GM12878 (cell line): ENCODE data around the gene SCGB3A2. TPM values are rescaled to one million over a fixed set of nuclear protein-coding genes. Genes with fewer than 3 reads are reported as not detected.

Source experiments
- ATAC-seq: fragments of 200-7000 bp; cut with Tn5 transposase; 3 replicates; pipeline ENCODE4 v1.9.1; 2020; ENCODE audit warnings: mild to moderate bottlenecking, moderate library complexity
- BruUV-seq: library from RNA; stranded (reverse); fragments of 400-500 nt; replicated peaks from 2 replicates; lab custom pipeline; 2021; lab: Mats Ljungman, UMichigan
- CTCF ChIA-PET: fragments of 300-600 bp; sonication (Branson Sonifier 250); formaldehyde crosslinking; extraction: SDS; loops from one replicate; lab custom pipeline; 2021; ENCODE audit warnings: inconsistent platforms; lab: Yijun Ruan, JAX
- POLR2A ChIA-PET: fragments of 350-600 bp; formaldehyde crosslinking; extraction: SDS; loops from one replicate; lab custom pipeline; 2021; ENCODE audit warnings: inconsistent platforms; lab: Charles Lee
- RAD21 ChIA-PET: fragments of 300-600 bp; sonication (Branson Sonifier 250); formaldehyde crosslinking; loops from one replicate; lab custom pipeline; 2023; ENCODE audit warnings: antibody characterized with exemption; ENCODE audit not compliant: unreplicated experiment; lab: Charles Lee
- SMC1A ChIA-PET: fragments of 300-600 bp; sonication (Branson Sonifier 250); formaldehyde crosslinking; loops from one replicate; lab custom pipeline; 2023; ENCODE audit not compliant: unreplicated experiment, uncharacterized antibody; lab: Charles Lee
- DNase-seq: peaks from one replicate; pipeline ENCODE4 v3.0.0-alpha.2; 2011; ENCODE audit warnings: low read depth, low spot score
- FAIRE-seq: peaks from 3 replicates; lab custom pipeline; 2011; peaks lifted over from hg19 to GRCh38; lab: Jason Lieb, UNC
- H2AFZ ChIP-seq: 2 replicates; pipeline ENCODE4 v1.6.0; 2011; ENCODE audit warnings: low read depth, low read length, control low read depth; ENCODE audit not compliant: control insufficient read depth
- H3K27ac ChIP-seq: 2 replicates; pipeline ENCODE4 v1.5.1; 2011; ENCODE audit warnings: control low read depth; ENCODE audit not compliant: control insufficient read depth, insufficient read depth
- H3K27me3 ChIP-seq, 2 experiments: replicated peaks in 1 of 2; 2 replicates each; pipeline versions ENCODE4 v1.6.0 to v1.6.1; 2011; ENCODE audit warnings: low read length in 1 of 2; ENCODE audit not compliant: control insufficient read depth in 2 of 2, insufficient read depth in 2 of 2
- H3K36me3 ChIP-seq, 2 experiments: 2 replicates each; pipeline ENCODE4 v1.5.1; 2011; ENCODE audit warnings: low read length in 1 of 2; ENCODE audit not compliant: control insufficient read depth in 2 of 2, insufficient read depth in 2 of 2
- H3K4me1 ChIP-seq: 2 replicates; pipeline ENCODE4 v1.6.1; 2011; ENCODE audit warnings: mild to moderate bottlenecking, low read length, moderate library complexity, mixed read lengths; ENCODE audit not compliant: control insufficient read depth, insufficient read depth
- H3K4me2 ChIP-seq: 2 replicates; pipeline ENCODE4 v1.6.0; 2011; ENCODE audit warnings: control low read depth; ENCODE audit not compliant: control insufficient read depth, insufficient read depth
- H3K4me3 ChIP-seq: fragments of 200-600 bp; sonication (generic); 2 replicates; pipeline ENCODE4 v1.5.1; 2016
- H3K79me2 ChIP-seq: 2 replicates; pipeline ENCODE4 v1.6.0; 2011; ENCODE audit warnings: low read length; ENCODE audit not compliant: control insufficient read depth, insufficient read depth
- H3K9ac ChIP-seq: 2 replicates; pipeline ENCODE4 v1.8.0; 2011; ENCODE audit warnings: low read length, control low read depth, mixed read lengths; ENCODE audit not compliant: control insufficient read depth, insufficient read depth
- H3K9me3 ChIP-seq: replicated peaks from 3 replicates; pipeline ENCODE4 v1.5.1; 2011; ENCODE audit warnings: mild to moderate bottlenecking, low read length; ENCODE audit not compliant: control insufficient read depth, insufficient read depth
- H4K20me1 ChIP-seq: 2 replicates; pipeline ENCODE4 v1.6.0; 2011; ENCODE audit not compliant: control insufficient read depth, insufficient read depth
- MTA3 ChIP-seq: IDR thresholded peaks from 2 replicates; pipeline ENCODE4 v1.6.1; 2012; ENCODE audit warnings: low read length, inconsistent platforms, borderline replicate concordance
- NR2F1 ChIP-seq: fragments of 450-650 bp; conservative IDR thresholded peaks from 2 replicates; pipeline ENCODE4 v1.6.1; 2017; ENCODE audit warnings: mild to moderate bottlenecking
- WGBS: methylation state at CpG from one replicate; pipeline ENCODE4 v1.1.6; 2016; ENCODE audit warnings: low lambda C conversion rate; ENCODE audit not compliant: insufficient replicate concordance, insufficient coverage; ENCODE audit errors: missing lambda C conversion rate; 5-methylcytosine and 5-hydroxymethylcytosine counted together
- in situ Hi-C: fragments of 300-500 bp; cut with MboI; formaldehyde crosslinking; loops from 9 replicates; pipeline ENCODE4 v1.14.3; 2018; ENCODE audit warnings: mixed read lengths
- intact Hi-C: fragments of 100-400 bp; cut with micrococcal nuclease; formaldehyde crosslinking; loops from one replicate; pipeline ENCODE4 v1.14.2; 2022; ENCODE audit not compliant: unreplicated experiment
- polyA plus RNA-seq, 11 experiments: library from polyadenylated mRNA; depleted of rRNA in 4 of 11; unstranded in 6 of 11; stranded (reverse) in 5 of 11; fragments of >200 nt; fragmentation: Nextera tagmentation in 4 of 11; fragmentation: Illumina TruSeq in 1 of 11; extraction: Ambion mirVana in 4 of 11; extraction: Trizol in 1 of 11; gene quantifications; 1 replicate in 1 of 11; 2 replicates in 10 of 11; pipeline versions ENCODE4 v1.2.1 to v1.2.3, GENCODE V29; 2011 to 2016; ENCODE audit warnings: inconsistent platforms in 2 of 11, missing spikeins in 2 of 11, low read depth in 1 of 11
- total RNA-seq, 4 experiments: library from RNA; depleted of rRNA in 3 of 4; stranded (reverse); fragments of >200 nt in 3 of 4; fragmentation: Illumina TruSeq in 1 of 4; extraction: Trizol in 1 of 4; gene quantifications; 2 replicates each; pipeline versions ENCODE4 v1.2.1 to v1.2.3, GENCODE V29; 2013 to 2021

Gene SCGB3A2
- total and polyA plus RNA-seq, 10 of the 15 experiments (the other 5 are each of a cell fraction or from before 2014, with no cell fraction given): 0.24 TPM; not detected in 9

- H3K27ac ChIP-seq: no peak overlapping the region
- intact Hi-C loops: no loop called here
- TF ChIP-seq MTA3: no peak
- TF ChIP-seq, all 136 proteins: peak for 0
- no peak overlapping the region for H3K4me2 ChIP-seq
- ATAC-seq (no peak), FAIRE-seq (no peak), DNase-seq (no peak)
- H3K79me2 ChIP-seq: no peaks in the 10 kb centered on the region
- in situ Hi-C loops: no loop called here
- ChIA-PET POLR2A (no interaction called here), SMC1A (interaction anchor here (0.6 kb wide), 1 partner anchor 259 kb away, joined by 3 read pairs; no protein-coding TSS in a partner anchor), CTCF (no interaction called here), RAD21 (no interaction called here)
- H3K4me3 ChIP-seq: no peak overlapping the region
- no peaks in the 10 kb centered on the region for H3K4me1 ChIP-seq
- no peaks in the 10 kb centered on the region for H4K20me1 ChIP-seq
- H2AFZ ChIP-seq: no peak overlapping the region
- H3K27me3 ChIP-seq: no peaks in the 10 kb centered on the region; a peak in 1 of 4 replicates
- H3K9ac ChIP-seq: no peak overlapping the region
- BruUV-seq: no TSS peak
- no peaks in the 10 kb centered on the region for H3K9me3 ChIP-seq
- WGBS: 13% methylated on average over 3 of the region's 3 CpGs
- no peaks in the 10 kb centered on the region for H3K36me3 ChIP-seq
These were observed 14.3 kb downstream of the SCGB3A2 start for GRCh38 chr5:147892696-147893296.

- FAIRE-seq: no peak
- no peaks in the 10 kb centered on the region; a peak in 1 of 4 replicates for H3K27me3 ChIP-seq
- no peaks in the 10 kb centered on the region for H3K9me3 ChIP-seq
- ATAC-seq: no peak
- WGBS: 0% methylated on average over 2 of the region's 2 CpGs
- H2AFZ ChIP-seq: no peak overlapping the region
- in situ Hi-C loops (no loop called here), intact Hi-C loops (no loop called here)
- H3K4me1 ChIP-seq: no peaks in the 10 kb centered on the region
- H3K4me2 ChIP-seq: no peak overlapping the region
- POLR2A ChIA-PET: no interaction called here
- no peak for TF ChIP-seq NR2F1
- no peak overlapping the region for H3K9ac ChIP-seq
- RAD21 ChIA-PET: no interaction called here
- no peak overlapping the region for H3K4me3 ChIP-seq
- DNase-seq: no peak
- SMC1A ChIA-PET: no interaction called here
- H3K27ac ChIP-seq: no peak overlapping the region
- H3K36me3 ChIP-seq: no peaks in the 10 kb centered on the region
- no peaks in the 10 kb centered on the region for H3K79me2 ChIP-seq
- CTCF ChIA-PET: no interaction called here
- no TSS peak for BruUV-seq
- no peaks in the 10 kb centered on the region for H4K20me1 ChIP-seq
These were observed 15.3 kb downstream of the SCGB3A2 start for GRCh38 chr5:147893820-147894219.
